ENCODE measurements around the gene PLA2G2A. TPM values are rescaled to one million over a fixed set of nuclear protein-coding genes. Genes with fewer than 3 reads are reported as not detected.
A peak's percentile ranks its signal among the peaks of the same experiment; 100 is the strongest.

PLA2G2A gene, protein sequence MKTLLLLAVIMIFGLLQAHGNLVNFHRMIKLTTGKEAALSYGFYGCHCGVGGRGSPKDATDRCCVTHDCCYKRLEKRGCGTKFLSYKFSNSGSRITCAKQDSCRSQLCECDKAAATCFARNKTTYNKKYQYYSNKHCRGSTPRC
- total RNA-seq = 1,000 to 10,000 TPM in 1 of 6 experiments, 100 to 1,000 TPM in 5; 109 to 1,136 (median 151) TPM
- long read RNA-seq, transcript PLA2G2A-202 (5 exons, 974 nt) = major isoform, 308 of 442 reads
- long read RNA-seq, partial matches to known transcripts = 123 of 442 reads
- long read RNA-seq, other reads (novel, unspliced or antisense) = 9 of 442 reads

DNA sequence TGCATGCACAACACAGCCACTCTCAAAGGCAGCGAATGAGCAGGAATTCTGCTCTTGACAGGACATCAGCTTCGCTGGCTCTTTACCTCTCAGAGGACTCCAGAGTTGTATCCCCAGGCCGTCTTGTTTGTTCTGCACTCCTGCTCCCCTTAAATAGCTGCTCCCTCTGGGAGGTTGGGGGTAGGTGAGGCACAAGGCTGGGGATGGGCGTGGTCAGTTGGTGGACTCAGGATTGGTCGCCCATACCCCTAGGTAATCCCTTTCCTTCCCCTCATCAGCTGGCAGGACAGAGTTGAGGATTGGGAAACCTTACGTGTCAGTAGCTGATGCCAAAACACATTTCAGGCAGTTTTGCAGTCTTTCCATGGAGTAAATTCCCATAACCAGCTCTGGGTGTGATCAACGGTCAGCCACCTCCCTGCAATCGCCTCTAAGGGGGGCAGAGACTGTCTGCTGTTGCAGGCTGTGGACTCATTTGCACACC lies at the start of gene PLA2G2A:
Gene PLA2G2A, minus strand, starts transcription at position 125 of the 484 bp plus-strand sequence. CDS start 845 bp downstream, outside the sequence.
- intact Hi-C loops (cut with DNase I) = loop anchor here in 1 of 2 donors (10.0 kb wide), 1 partner anchor 185 kb away; no protein-coding TSS in a partner anchor
- Histone ChIP-seq H3K4me1 (peaks cover 0 to 61% (median 5%) of the 10 kb centered on the region in 4 donors), H3K27me3 (no peaks in the 10 kb centered on the region), H3K36me3 (no peaks in the 10 kb centered on the region), H3K27ac (peak within 1 kb of the TSS; percentile 12 to 71 (median 29)), H3K9me3 (no peaks in the 10 kb centered on the region), H3K4me3 (peak within 1 kb of the TSS; percentile 18 to 44 (median 23))
- 55% methylated on average over 6 of the region's 8 CpGs for WGBS (ENCODE audit: insufficient coverage, low coverage, low lambda C conversion rate, missing lambda C conversion rate)
- DNase-seq (peak; percentile 56 to 88 (median 84)), ATAC-seq (peak; percentile 59 to 90 (median 76))
- TF ChIP-seq, protein P1, sequence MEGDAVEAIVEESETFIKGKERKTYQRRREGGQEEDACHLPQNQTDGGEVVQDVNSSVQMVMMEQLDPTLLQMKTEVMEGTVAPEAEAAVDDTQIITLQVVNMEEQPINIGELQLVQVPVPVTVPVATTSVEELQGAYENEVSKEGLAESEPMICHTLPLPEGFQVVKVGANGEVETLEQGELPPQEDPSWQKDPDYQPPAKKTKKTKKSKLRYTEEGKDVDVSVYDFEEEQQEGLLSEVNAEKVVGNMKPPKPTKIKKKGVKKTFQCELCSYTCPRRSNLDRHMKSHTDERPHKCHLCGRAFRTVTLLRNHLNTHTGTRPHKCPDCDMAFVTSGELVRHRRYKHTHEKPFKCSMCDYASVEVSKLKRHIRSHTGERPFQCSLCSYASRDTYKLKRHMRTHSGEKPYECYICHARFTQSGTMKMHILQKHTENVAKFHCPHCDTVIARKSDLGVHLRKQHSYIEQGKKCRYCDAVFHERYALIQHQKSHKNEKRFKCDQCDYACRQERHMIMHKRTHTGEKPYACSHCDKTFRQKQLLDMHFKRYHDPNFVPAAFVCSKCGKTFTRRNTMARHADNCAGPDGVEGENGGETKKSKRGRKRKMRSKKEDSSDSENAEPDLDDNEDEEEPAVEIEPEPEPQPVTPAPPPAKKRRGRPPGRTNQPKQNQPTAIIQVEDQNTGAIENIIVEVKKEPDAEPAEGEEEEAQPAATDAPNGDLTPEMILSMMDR (IDR thresholded peaks at IDR 0.05) = no peak
- peak; percentile 45 for TF ChIP-seq POLR2A (IDR thresholded peaks at IDR 0.05)

DNA sequence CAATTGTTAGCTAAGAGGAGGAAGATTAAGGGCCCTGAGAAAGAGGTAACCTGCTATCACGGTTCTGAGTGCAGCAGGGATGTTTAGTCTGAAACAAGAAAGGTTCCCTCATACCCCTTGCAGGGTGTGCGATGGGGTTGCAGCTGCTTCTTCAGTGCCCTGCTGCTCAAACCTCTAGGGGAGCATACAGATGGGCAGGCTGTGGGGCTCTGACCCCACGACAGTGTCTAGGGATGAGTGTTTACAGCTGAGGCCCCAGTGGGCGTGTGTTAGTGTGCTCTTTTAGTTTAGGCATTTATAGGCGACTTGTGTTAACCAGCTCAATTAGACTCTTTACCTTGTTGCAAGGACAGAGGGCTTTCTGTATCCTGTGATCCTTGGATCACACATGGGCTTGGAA lies 49.3 kb upstream of the PLA2G2A start:
- Histone ChIP-seq H3K4me3 (peak overlapping the region in 1 of 3 donors; percentile 6), H3K36me3 (no peaks in the 10 kb centered on the region), H3K9me3 (no peaks in the 10 kb centered on the region), H3K4me1 (no peaks in the 10 kb centered on the region), H3K27me3 (no peaks in the 10 kb centered on the region), H3K27ac (no peak overlapping the region)
- DNase-seq (no peak), ATAC-seq (no peak)
- intact Hi-C loops (cut with DNase I) = no loop called here
- WGBS (ENCODE audit: insufficient coverage, low coverage, low lambda C conversion rate, missing lambda C conversion rate) = 67% methylated on average over 1 of the region's 5 CpGs
- TF ChIP-seq, protein P1 (IDR thresholded peaks at IDR 0.05) = no peak
- no peak for TF ChIP-seq POLR2A (IDR thresholded peaks at IDR 0.05)

DNA sequence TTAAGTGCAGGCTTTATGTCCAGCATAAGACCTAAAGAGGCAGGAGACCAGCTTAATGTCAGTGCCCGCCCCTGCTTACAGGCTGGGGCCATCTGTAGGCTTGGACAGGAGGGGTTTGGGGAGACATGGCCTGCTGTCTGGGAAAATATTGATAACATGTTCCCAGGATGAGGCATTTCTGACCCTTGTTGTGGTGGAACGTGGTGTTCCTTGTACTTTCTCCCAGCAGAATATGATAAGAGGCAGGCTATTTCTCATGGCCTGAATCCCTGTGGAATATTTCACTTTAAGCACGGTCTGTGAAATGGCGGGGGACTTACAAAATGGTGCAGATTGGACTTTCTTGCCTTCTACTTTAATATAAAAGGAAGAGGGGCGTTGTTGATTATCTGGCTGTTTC lies 48.7 kb upstream of the PLA2G2A start:
- intact Hi-C loops (cut with DNase I) = no loop called here
- DNase-seq (no peak), ATAC-seq (peak in 1 of 4 donors; percentile 56)
- Histone ChIP-seq H3K4me3 (peak overlapping the region in 1 of 3 donors; percentile 6), H3K27me3 (no peaks in the 10 kb centered on the region), H3K9me3 (no peaks in the 10 kb centered on the region), H3K4me1 (no peaks in the 10 kb centered on the region), H3K36me3 (no peaks in the 10 kb centered on the region), H3K27ac (no peak overlapping the region)
- TF ChIP-seq, protein P1 (IDR thresholded peaks at IDR 0.05) = no peak
- TF ChIP-seq POLR2A (IDR thresholded peaks at IDR 0.05) = no peak
- WGBS (ENCODE audit: insufficient coverage, low coverage, low lambda C conversion rate, missing lambda C conversion rate) = 39% methylated on average over 3 of the region's 5 CpGs

DNA sequence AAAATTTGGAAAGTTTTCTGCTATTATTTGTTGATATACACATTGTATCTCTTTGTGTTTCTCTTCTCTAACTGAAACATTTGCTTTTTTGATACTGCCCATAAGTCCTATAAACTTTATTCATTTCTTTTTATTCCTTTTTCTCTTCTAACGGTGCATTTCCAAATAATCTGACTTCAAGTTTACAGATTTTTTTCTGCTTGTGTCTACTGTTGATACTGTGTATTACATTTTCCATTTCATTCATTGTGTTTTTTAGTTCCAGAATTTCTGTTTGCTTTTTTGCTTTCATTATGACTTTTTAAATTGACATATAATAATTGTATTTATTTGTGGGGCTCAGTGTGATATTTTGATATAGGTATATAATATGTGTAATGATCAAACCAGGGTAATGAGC lies 38.3 kb upstream of the PLA2G2A start:
- DNase-seq = no peak
- WGBS (ENCODE audit: insufficient coverage, low coverage, low lambda C conversion rate, missing lambda C conversion rate) = 42% methylated on average over 1 of the region's 1 CpG
- TF ChIP-seq POLR2A (IDR thresholded peaks at IDR 0.05) = no peak
- TF ChIP-seq, protein P1 (IDR thresholded peaks at IDR 0.05) = no peak
- no peaks in the 10 kb centered on the region for H3K36me3 ChIP-seq
- no peak overlapping the region for H3K4me3 ChIP-seq
- no peak for ATAC-seq
- intact Hi-C loops (cut with DNase I) = no loop called here
- H3K27me3 ChIP-seq = no peaks in the 10 kb centered on the region
- H3K4me1 ChIP-seq = no peaks in the 10 kb centered on the region
- H3K9me3 ChIP-seq = no peaks in the 10 kb centered on the region
- no peak overlapping the region for H3K27ac ChIP-seq

All from right lobe of liver (tissue), 6 donors.